Endothelial cell of umbilical vein (primary cell): ENCODE measurements around the gene TXNRD3.

ENCODE experiments used
- EZH2 ChIP-seq: IDR thresholded peaks from 2 replicates; pipeline ENCODE4 v1.6.1; 2012; ENCODE audit warnings: borderline replicate concordance, low read depth, mild to moderate bottlenecking, moderate library complexity, low read length, inconsistent platforms; ENCODE audit not compliant: severe bottlenecking
- FOS ChIP-seq: IDR thresholded peaks from 2 replicates; pipeline ENCODE4 v1.6.1; 2011; ENCODE audit warnings: mild to moderate bottlenecking, low read length, moderate library complexity, borderline replicate concordance; ENCODE audit not compliant: insufficient read depth
- JUN ChIP-seq: IDR thresholded peaks from 2 replicates; pipeline ENCODE4 v1.6.1; 2011; ENCODE audit warnings: borderline replicate concordance, low read depth; ENCODE audit not compliant: insufficient read length, insufficient read depth
- MAX ChIP-seq: IDR thresholded peaks from 2 replicates; pipeline ENCODE4 v1.6.1; 2011; ENCODE audit not compliant: insufficient read depth, insufficient read length
- MYC ChIP-seq: IDR thresholded peaks from one replicate; pipeline ENCODE4 v1.6.1; 2011; ENCODE audit warnings: mild to moderate bottlenecking, low read depth, low read length
- POLR2A ChIP-seq: IDR thresholded peaks from 2 replicates; pipeline ENCODE4 v1.6.1; 2012; ENCODE audit warnings: low read depth, mild to moderate bottlenecking, control low read depth, low read length
- POLR2AphosphoS5 ChIP-seq: IDR thresholded peaks from 2 replicates; pipeline ENCODE4 v1.6.1; 2012; ENCODE audit warnings: low read depth, mild to moderate bottlenecking, control low read depth, low read length, moderate library complexity; ENCODE audit not compliant: insufficient read depth
- TF ChIP-seq, protein P1 (sequence below), 2 donors: IDR thresholded peaks; 1 replicate in 1 of 2; 2 replicates in 1 of 2; pipeline ENCODE4 v1.5.1; 2011; ENCODE audit warnings: low read length in 2 of 2, mild to moderate bottlenecking in 2 of 2, moderate library complexity in 2 of 2, control low read depth in 1 of 2, inconsistent platforms in 1 of 2, low read depth in 1 of 2; ENCODE audit not compliant: insufficient read depth in 1 of 2; ENCODE audit errors: extremely low read depth in 1 of 2

DNA sequence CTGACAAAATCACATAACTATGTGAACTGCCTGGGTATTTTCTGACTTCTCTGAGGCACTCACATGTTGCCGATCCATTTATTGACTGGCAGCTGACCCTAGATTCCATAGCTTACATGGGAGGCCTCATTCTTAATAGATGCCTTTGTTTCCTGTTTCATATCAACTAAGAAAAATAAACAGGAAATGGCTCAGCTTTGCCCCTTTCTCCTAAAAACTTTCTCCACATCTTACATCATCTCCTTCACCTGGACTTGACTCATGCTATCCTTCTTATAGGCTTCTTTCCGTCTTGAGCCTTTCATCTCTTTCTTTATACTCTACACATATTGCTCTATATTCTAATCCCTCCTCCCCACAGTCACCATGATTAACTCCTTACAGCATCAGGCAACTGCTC is 38.0 kb downstream of the TXNRD3 start:
- TF ChIP-seq POLR2A: no peak
- TF ChIP-seq, protein P1, sequence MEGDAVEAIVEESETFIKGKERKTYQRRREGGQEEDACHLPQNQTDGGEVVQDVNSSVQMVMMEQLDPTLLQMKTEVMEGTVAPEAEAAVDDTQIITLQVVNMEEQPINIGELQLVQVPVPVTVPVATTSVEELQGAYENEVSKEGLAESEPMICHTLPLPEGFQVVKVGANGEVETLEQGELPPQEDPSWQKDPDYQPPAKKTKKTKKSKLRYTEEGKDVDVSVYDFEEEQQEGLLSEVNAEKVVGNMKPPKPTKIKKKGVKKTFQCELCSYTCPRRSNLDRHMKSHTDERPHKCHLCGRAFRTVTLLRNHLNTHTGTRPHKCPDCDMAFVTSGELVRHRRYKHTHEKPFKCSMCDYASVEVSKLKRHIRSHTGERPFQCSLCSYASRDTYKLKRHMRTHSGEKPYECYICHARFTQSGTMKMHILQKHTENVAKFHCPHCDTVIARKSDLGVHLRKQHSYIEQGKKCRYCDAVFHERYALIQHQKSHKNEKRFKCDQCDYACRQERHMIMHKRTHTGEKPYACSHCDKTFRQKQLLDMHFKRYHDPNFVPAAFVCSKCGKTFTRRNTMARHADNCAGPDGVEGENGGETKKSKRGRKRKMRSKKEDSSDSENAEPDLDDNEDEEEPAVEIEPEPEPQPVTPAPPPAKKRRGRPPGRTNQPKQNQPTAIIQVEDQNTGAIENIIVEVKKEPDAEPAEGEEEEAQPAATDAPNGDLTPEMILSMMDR (IDR thresholded peaks at IDR 0.05; ENCODE audit: extremely low read depth in 1 of 2, insufficient read depth in 1 of 2, low read depth in 1 of 2, low read length in 2 of 2): no peak
- TF ChIP-seq EZH2: no peak
- TF ChIP-seq POLR2AphosphoS5: no peak
- peak; percentile 9 for TF ChIP-seq FOS
- no peak for TF ChIP-seq JUN
- no peak for TF ChIP-seq MAX
- TF ChIP-seq MYC: no peak
